ENCODE data around the gene C9orf78.

The C9orf78 gene

GRCh38 chr9:129779560-129780190, 55.4 kb downstream of the C9orf78 start:
- in situ Hi-C loops (cut with HindIII; ENCODE audit: low sequenced_read_pairs), result loop anchor here (5.0 kb wide), 3 partner anchors 52 to 147 kb away; no protein-coding TSS in a partner anchor
- H3K4me3 ChIP-seq (ENCODE audit: low read depth, low read length), result no peak overlapping the region
- no peak for DNase-seq (ENCODE audit: low read depth)
- TF ChIP-seq CTCF (IDR thresholded peaks at IDR 0.05; ENCODE audit: low read depth, low read length, missing control alignments), result no peak

GRCh38 chr9:129778469-129778868, 56.6 kb downstream of the C9orf78 start:
- in situ Hi-C loops (cut with HindIII; ENCODE audit: low sequenced_read_pairs), result loop anchor here (5.0 kb wide), 3 partner anchors 51 to 146 kb away; no protein-coding TSS in a partner anchor
- no peak for TF ChIP-seq CTCF (IDR thresholded peaks at IDR 0.05; ENCODE audit: low read depth, low read length, missing control alignments)
- DNase-seq (ENCODE audit: low read depth), result no peak
- H3K4me3 ChIP-seq (ENCODE audit: low read depth, low read length), result no peak overlapping the region

GRCh38 chr9:129777769-129778130, 57.3 kb downstream of the C9orf78 start:
- in situ Hi-C loops (cut with HindIII; ENCODE audit: low sequenced_read_pairs), result loop anchor here (5.0 kb wide), 3 partner anchors 50 to 145 kb away; no protein-coding TSS in a partner anchor
- H3K4me3 ChIP-seq (ENCODE audit: low read depth, low read length), result no peak overlapping the region
- TF ChIP-seq CTCF (IDR thresholded peaks at IDR 0.05; ENCODE audit: low read depth, low read length, missing control alignments), result no peak
- no peak for DNase-seq (ENCODE audit: low read depth)
